Measurements from ENCODE around the gene LRRC32. TPM values are rescaled to one million over a fixed set of nuclear protein-coding genes. Genes with fewer than 3 reads are reported as not detected.
"Not testable (repeated sequence)": the region's sequence is repeated elsewhere in the genome, so short reads cannot be mapped to it uniquely, and the experiment has no call there.

Gene LRRC32
- polyA plus RNA-seq, 1 donor from 2014 or later: not detected

DNA sequence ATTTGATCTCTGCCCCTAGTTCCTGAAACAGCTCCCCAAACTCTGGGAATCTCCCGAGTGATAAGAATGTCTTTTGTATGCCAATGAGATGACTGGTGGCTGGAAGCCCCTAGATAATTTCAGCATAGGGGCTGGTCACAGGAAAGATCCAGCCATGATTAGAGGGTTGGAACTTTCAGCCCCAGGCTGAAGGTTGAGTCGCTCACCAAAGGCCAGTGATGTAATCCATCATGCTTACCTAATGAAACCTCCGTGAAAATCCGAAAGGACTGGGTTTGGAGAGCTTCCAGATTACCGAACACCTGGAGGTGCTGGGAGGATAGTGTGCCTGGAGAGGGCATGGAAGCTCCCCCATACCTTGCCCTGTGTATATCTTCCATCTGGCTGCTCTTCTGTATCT, 26.0 kb downstream of the LRRC32 start:
- Histone ChIP-seq H3K9me2 (ENCODE audit: insufficient read depth, low read length) (no peaks in the 10 kb centered on the region), H3K9me3 (ENCODE audit: low read length) (no peaks in the 10 kb centered on the region), H3K36me3 (ENCODE audit: insufficient read depth, low read length) (no peaks in the 10 kb centered on the region), H2AFZ (ENCODE audit: low read depth, low read length) (no peak overlapping the region), H3K27me3 (ENCODE audit: insufficient read depth, low read depth, low read length) (no peaks in the 10 kb centered on the region), H3K79me2 (replicated peaks; ENCODE audit: insufficient read depth, low read length) (no peaks in the 10 kb centered on the region), H3K27ac (ENCODE audit: low read length) (no peak overlapping the region), H3K4me3 (ENCODE audit: low read length) (no peak overlapping the region), H4K20me1 (ENCODE audit: insufficient read depth) (no peaks in the 10 kb centered on the region), H3F3A (ENCODE audit: insufficient read depth, low read length, poor library complexity, severe bottlenecking) (no peaks in the 10 kb centered on the region), H3K4me2 (ENCODE audit: low read length) (no peak overlapping the region), H3K9ac (ENCODE audit: low read length) (no peak overlapping the region)
- TF ChIP-seq CTCF (IDR thresholded peaks at IDR 0.05; ENCODE audit: poor library complexity, severe bottlenecking) (no peak), EZH2 (IDR thresholded peaks at IDR 0.05; ENCODE audit: borderline replicate concordance, insufficient read depth, low read length, poor library complexity, severe bottlenecking) (no peak), SMC3 (conservative IDR thresholded peaks at IDR 0.05; ENCODE audit: poor library complexity) (no peak), RAD21 (conservative IDR thresholded peaks at IDR 0.05) (no peak), POLR2AphosphoS5 (IDR thresholded peaks at IDR 0.05) (no peak)
- TF ChIP-seq, protein P1, sequence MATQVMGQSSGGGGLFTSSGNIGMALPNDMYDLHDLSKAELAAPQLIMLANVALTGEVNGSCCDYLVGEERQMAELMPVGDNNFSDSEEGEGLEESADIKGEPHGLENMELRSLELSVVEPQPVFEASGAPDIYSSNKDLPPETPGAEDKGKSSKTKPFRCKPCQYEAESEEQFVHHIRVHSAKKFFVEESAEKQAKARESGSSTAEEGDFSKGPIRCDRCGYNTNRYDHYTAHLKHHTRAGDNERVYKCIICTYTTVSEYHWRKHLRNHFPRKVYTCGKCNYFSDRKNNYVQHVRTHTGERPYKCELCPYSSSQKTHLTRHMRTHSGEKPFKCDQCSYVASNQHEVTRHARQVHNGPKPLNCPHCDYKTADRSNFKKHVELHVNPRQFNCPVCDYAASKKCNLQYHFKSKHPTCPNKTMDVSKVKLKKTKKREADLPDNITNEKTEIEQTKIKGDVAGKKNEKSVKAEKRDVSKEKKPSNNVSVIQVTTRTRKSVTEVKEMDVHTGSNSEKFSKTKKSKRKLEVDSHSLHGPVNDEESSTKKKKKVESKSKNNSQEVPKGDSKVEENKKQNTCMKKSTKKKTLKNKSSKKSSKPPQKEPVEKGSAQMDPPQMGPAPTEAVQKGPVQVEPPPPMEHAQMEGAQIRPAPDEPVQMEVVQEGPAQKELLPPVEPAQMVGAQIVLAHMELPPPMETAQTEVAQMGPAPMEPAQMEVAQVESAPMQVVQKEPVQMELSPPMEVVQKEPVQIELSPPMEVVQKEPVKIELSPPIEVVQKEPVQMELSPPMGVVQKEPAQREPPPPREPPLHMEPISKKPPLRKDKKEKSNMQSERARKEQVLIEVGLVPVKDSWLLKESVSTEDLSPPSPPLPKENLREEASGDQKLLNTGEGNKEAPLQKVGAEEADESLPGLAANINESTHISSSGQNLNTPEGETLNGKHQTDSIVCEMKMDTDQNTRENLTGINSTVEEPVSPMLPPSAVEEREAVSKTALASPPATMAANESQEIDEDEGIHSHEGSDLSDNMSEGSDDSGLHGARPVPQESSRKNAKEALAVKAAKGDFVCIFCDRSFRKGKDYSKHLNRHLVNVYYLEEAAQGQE (IDR thresholded peaks at IDR 0.05; ENCODE audit: borderline replicate concordance): no peak

GRCh38 chr11:76643711-76644110, 26.8 kb downstream of the LRRC32 start:
- not testable (repeated sequence) for H3K27me3 ChIP-seq (ENCODE audit: insufficient read depth, low read depth, low read length); H3K27ac ChIP-seq (ENCODE audit: low read length); H3K36me3 ChIP-seq (ENCODE audit: insufficient read depth, low read length); H3K9me2 ChIP-seq (ENCODE audit: insufficient read depth, low read length); H3K9ac ChIP-seq (ENCODE audit: low read length); H3F3A ChIP-seq (ENCODE audit: insufficient read depth, low read length, poor library complexity, severe bottlenecking); H3K79me2 ChIP-seq (replicated peaks; ENCODE audit: insufficient read depth, low read length); H3K4me2 ChIP-seq (ENCODE audit: low read length); H3K9me3 ChIP-seq (ENCODE audit: low read length); H2AFZ ChIP-seq (ENCODE audit: low read depth, low read length); H4K20me1 ChIP-seq (ENCODE audit: insufficient read depth); H3K4me3 ChIP-seq (ENCODE audit: low read length)

- Histone ChIP-seq H3F3A (ENCODE audit: insufficient read depth, low read length, poor library complexity, severe bottlenecking) (no peaks in the 10 kb centered on the region), H3K27ac (ENCODE audit: low read length) (peak overlapping the region; percentile 75), H3K4me3 (ENCODE audit: low read length) (peak overlapping the region; percentile 23), H4K20me1 (ENCODE audit: insufficient read depth) (no peaks in the 10 kb centered on the region), H3K4me2 (ENCODE audit: low read length) (no peak overlapping the region), H3K9me2 (ENCODE audit: insufficient read depth, low read length) (no peaks in the 10 kb centered on the region), H3K9ac (ENCODE audit: low read length) (peak overlapping the region; percentile 47), H3K9me3 (ENCODE audit: low read length) (no peaks in the 10 kb centered on the region), H3K27me3 (ENCODE audit: insufficient read depth, low read depth, low read length) (no peaks in the 10 kb centered on the region), H3K79me2 (replicated peaks; ENCODE audit: insufficient read depth, low read length) (no peaks in the 10 kb centered on the region), H3K36me3 (ENCODE audit: insufficient read depth, low read length) (no peaks in the 10 kb centered on the region), H2AFZ (ENCODE audit: low read depth, low read length) (peak overlapping the region; percentile 40)
- TF ChIP-seq RAD21 (conservative IDR thresholded peaks at IDR 0.05) (peak; percentile 10), EP300 (conservative IDR thresholded peaks at IDR 0.05; ENCODE audit: poor library complexity, severe bottlenecking) (peak; percentile 85), POLR2AphosphoS5 (IDR thresholded peaks at IDR 0.05) (peak; percentile 63), EZH2 (IDR thresholded peaks at IDR 0.05; ENCODE audit: borderline replicate concordance, insufficient read depth, low read length, poor library complexity, severe bottlenecking) (no peak)
- TF ChIP-seq, protein P1 (IDR thresholded peaks at IDR 0.05; ENCODE audit: borderline replicate concordance): peak; percentile 40
Measured at GRCh38 chr11:76642341-76642740, 28.2 kb downstream of the LRRC32 start.

All from neural cell (in vitro differentiated cells).